Fibroblast of mammary gland (primary cell): ENCODE data around the gene CFAP43.
A peak's percentile ranks its signal among the peaks of the same experiment; 100 is the strongest.

Experiments
- DNase-seq: peaks from one replicate; pipeline ENCODE4 v3.0.0-alpha.2; 2010; ENCODE audit warnings: low read depth
- H3K4me3 ChIP-seq: 2 replicates; pipeline ENCODE4 v1.5.1; 2011; ENCODE audit warnings: low read depth, mild to moderate bottlenecking, low read length, moderate library complexity; ENCODE audit not compliant: control insufficient read depth
- TF ChIP-seq, protein P1 (sequence below): conservative IDR thresholded peaks from 2 replicates; pipeline ENCODE4 v1.5.1; 2011; ENCODE audit warnings: low read depth, low read length, inconsistent platforms; ENCODE audit not compliant: control insufficient read depth, insufficient read depth

Gene CFAP43

GRCh38 chr10:104231784-104232612, at the start of gene CFAP43:
Gene CFAP43 (minus strand): TSS chr10:104232364. CDS start chr10:104232246, 118 bp downstream.
- peak; percentile 92 for DNase-seq
- peak within 1 kb of the TSS; percentile 57 for H3K4me3 ChIP-seq
- TF ChIP-seq, protein P1, sequence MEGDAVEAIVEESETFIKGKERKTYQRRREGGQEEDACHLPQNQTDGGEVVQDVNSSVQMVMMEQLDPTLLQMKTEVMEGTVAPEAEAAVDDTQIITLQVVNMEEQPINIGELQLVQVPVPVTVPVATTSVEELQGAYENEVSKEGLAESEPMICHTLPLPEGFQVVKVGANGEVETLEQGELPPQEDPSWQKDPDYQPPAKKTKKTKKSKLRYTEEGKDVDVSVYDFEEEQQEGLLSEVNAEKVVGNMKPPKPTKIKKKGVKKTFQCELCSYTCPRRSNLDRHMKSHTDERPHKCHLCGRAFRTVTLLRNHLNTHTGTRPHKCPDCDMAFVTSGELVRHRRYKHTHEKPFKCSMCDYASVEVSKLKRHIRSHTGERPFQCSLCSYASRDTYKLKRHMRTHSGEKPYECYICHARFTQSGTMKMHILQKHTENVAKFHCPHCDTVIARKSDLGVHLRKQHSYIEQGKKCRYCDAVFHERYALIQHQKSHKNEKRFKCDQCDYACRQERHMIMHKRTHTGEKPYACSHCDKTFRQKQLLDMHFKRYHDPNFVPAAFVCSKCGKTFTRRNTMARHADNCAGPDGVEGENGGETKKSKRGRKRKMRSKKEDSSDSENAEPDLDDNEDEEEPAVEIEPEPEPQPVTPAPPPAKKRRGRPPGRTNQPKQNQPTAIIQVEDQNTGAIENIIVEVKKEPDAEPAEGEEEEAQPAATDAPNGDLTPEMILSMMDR = no peak

GRCh38 chr10:104281694-104282093, 49.5 kb upstream of the CFAP43 start:
- DNase-seq = no peak
- H3K4me3 ChIP-seq = no peak overlapping the region
- TF ChIP-seq, protein P1 = no peak

DNA sequence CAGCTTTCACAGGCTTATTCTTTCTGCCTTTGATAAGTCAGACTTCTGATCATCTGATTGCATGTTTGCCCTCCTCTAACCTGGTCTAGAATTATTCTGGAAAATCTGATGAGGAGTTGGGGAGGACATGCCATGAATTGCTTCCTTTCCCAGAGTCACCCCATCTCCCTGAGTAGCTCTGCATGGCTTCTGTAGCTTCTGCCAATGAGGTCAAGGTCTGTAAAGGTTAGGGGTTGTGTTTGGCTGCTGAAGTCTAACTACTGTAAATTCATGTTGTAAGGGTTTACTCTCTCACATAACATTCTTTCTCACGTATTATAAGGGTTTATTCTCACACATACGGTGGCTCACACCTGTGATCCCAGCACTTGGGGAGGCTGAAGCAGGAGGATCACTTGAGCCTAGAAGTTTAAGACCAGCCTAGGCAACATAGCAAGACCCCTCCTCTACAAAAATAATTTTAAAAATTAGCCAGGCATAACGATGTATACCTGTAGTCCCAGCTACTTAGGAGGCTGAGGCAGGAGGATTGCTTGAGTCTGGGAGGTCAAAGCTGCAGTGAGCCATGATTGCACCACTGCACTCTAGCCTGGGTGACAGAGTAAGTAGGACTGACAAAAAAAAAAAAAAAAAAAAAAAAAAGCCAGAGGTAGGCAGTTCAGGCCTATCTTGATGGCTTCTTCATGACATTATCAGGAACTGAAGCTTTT, 47.5 kb upstream of the CFAP43 start:
- no peak overlapping the region for H3K4me3 ChIP-seq
- DNase-seq = no peak
- TF ChIP-seq, protein P1 = no peak

DNA sequence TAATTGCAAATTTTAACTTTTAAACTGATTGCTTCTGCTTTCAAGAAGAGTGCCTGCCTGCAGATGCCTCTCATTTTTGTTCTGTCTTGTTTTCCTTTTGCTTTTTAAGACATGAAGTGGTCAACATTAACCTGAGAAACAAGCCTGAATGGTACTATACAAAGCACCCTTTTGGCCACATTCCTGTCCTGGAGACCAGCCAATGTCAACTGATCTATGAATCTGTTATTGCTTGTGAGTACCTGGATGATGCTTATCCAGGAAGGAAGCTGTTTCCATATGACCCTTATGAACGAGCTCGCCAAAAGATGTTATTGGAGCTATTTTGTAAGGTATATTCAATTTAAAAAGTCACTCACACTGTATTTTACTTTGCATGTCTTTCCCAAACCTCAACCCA, 45.6 kb upstream of the CFAP43 start:
- TF ChIP-seq, protein P1 = no peak
- DNase-seq = no peak
- no peak overlapping the region for H3K4me3 ChIP-seq

GRCh38 chr10:104276192-104276591, 44.0 kb upstream of the CFAP43 start:
- TF ChIP-seq, protein P1 = no peak
- no peak overlapping the region for H3K4me3 ChIP-seq
- DNase-seq = no peak

- peak overlapping the region; percentile 34 for H3K4me3 ChIP-seq
- peak; percentile 21 for DNase-seq
- TF ChIP-seq, protein P1 = peak; percentile 79
Measured at GRCh38 chr10:104274762-104275721, 42.9 kb upstream of the CFAP43 start.
